Measurements from ENCODE around the gene CDH4. TPM values are rescaled to one million over a fixed set of nuclear protein-coding genes. Genes with fewer than 3 reads are reported as not detected.

CDH4 gene
- total RNA-seq, 4 donors from 2014 or later: 0.71 to 4.2 (median 2.9) TPM

GRCh38 chr20:61580958-61581824, 329.1 kb downstream of the CDH4 start:
- 79 to 84% methylated on average over 15 to 16 of the region's 16 CpGs for WGBS, 2 donors
- TF ChIP-seq POLR2A (IDR thresholded peaks at IDR 0.05) (no peak), CTCF (IDR thresholded peaks at IDR 0.05) (no peak)
- H3K4me3 ChIP-seq (ENCODE audit: low read depth, poor library complexity, severe bottlenecking): no peak overlapping the region
- intact Hi-C loops (cut with DNase I; ENCODE audit: low total_unique reads): no loop called here
- no peak for DNase-seq (ENCODE audit: low spot score in 2 of 2)

- intact Hi-C loops (cut with DNase I; ENCODE audit: low total_unique reads): no loop called here
These were observed 329.7 kb downstream of the CDH4 start for GRCh38 chr20:61581825-61582188.

GRCh38 chr20:61582196-61582923, 330.3 kb downstream of the CDH4 start:
- TF ChIP-seq POLR2A (IDR thresholded peaks at IDR 0.05): no peak
- TF ChIP-seq CTCF (IDR thresholded peaks at IDR 0.05): no peak
- H3K4me3 ChIP-seq (ENCODE audit: low read depth, poor library complexity, severe bottlenecking): no peak overlapping the region
- WGBS, 2 donors: 79 to 80% methylated on average over 15 of the region's 15 CpGs
- no peak for DNase-seq (ENCODE audit: low spot score in 2 of 2)
- intact Hi-C loops (cut with DNase I; ENCODE audit: low total_unique reads): no loop called here

More at GRCh38 chr20:61581825-61582188, 329.7 kb downstream of the CDH4 start:
- TF ChIP-seq CTCF (IDR thresholded peaks at IDR 0.05) (no peak), POLR2A (IDR thresholded peaks at IDR 0.05) (no peak)
- WGBS, 2 donors: 74 to 75% methylated on average over 13 of the region's 14 CpGs
- no peak overlapping the region for H3K4me3 ChIP-seq (ENCODE audit: low read depth, poor library complexity, severe bottlenecking)
- DNase-seq (ENCODE audit: low spot score in 2 of 2): no peak

- H3K4me3 ChIP-seq (ENCODE audit: low read depth, poor library complexity, severe bottlenecking): no peak overlapping the region
- TF ChIP-seq POLR2A (IDR thresholded peaks at IDR 0.05): no peak
- no peak for TF ChIP-seq CTCF (IDR thresholded peaks at IDR 0.05)
- 80 to 83% methylated on average over 9 of the region's 9 CpGs for WGBS, 2 donors
- intact Hi-C loops (cut with DNase I; ENCODE audit: low total_unique reads): no loop called here
- no peak for DNase-seq (ENCODE audit: low spot score in 2 of 2)
These were observed 331.3 kb downstream of the CDH4 start for GRCh38 chr20:61583356-61583755.

GRCh38 chr20:61584851-61585250, 332.8 kb downstream of the CDH4 start:
- 36 to 47% methylated on average over 9 to 10 of the region's 10 CpGs for WGBS, 2 donors
- TF ChIP-seq CTCF (IDR thresholded peaks at IDR 0.05) (no peak), POLR2A (IDR thresholded peaks at IDR 0.05) (no peak)
- intact Hi-C loops (cut with DNase I; ENCODE audit: low total_unique reads): no loop called here
- H3K4me3 ChIP-seq (ENCODE audit: low read depth, poor library complexity, severe bottlenecking): no peak overlapping the region
- DNase-seq (ENCODE audit: low spot score in 2 of 2): no peak
